ENCODE measurements around the gene TNIP3. TPM values are rescaled to one million over a fixed set of nuclear protein-coding genes. Genes with fewer than 3 reads are reported as not detected.

The TNIP3 gene
- total and polyA plus RNA-seq, 2 donors (not counting 1 experiment from before 2014, with no cell fraction given), result not detected

- Histone ChIP-seq H3K4me2 (replicated peaks; ENCODE audit: low read depth, low read length, poor library complexity, severe bottlenecking) (no peak overlapping the region), H3K27ac (ENCODE audit: low read length in 2 of 2) (no peak overlapping the region), H3K79me2 (ENCODE audit: control insufficient read depth, insufficient read depth, low read length) (no peaks in the 10 kb centered on the region), H3K27me3 (replicated peaks in 1 of 4; ENCODE audit: control extremely low read depth in 1 of 4, control insufficient read depth in 3 of 4, insufficient read depth in 4 of 4, low read length in 3 of 4) (no peaks in the 10 kb centered on the region), H3K4me3 (ENCODE audit: control extremely low read depth in 1 of 5, extremely low read depth in 1 of 5, insufficient read depth in 1 of 5, low read depth in 2 of 5, low read length in 4 of 5) (no peak overlapping the region), H3K4me1 (ENCODE audit: control insufficient read depth in 2 of 2, insufficient read depth in 2 of 2, low read length in 2 of 2) (no peaks in the 10 kb centered on the region), H2AFZ (ENCODE audit: insufficient read depth, low read depth, low read length, poor library complexity, severe bottlenecking) (no peak overlapping the region), H3K9me3 (ENCODE audit: control extremely low read depth in 1 of 3, control insufficient read depth in 2 of 3, insufficient read depth in 1 of 3, low read length in 2 of 3) (no peaks in the 10 kb centered on the region), H4K20me1 (ENCODE audit: control insufficient read depth, insufficient read depth, low read length, poor library complexity, severe bottlenecking) (no peaks in the 10 kb centered on the region), H3K9ac (ENCODE audit: low read length) (no peak overlapping the region), H3K36me3 (replicated peaks in 1 of 2; ENCODE audit: control extremely low read depth in 1 of 2, control insufficient read depth in 1 of 2, extremely low read depth in 1 of 2, insufficient read depth in 2 of 2, low read length in 1 of 2) (no peaks in the 10 kb centered on the region)
- no peaks in the 10 kb centered on the region for H3K27me3 Mint-ChIP-seq
- WGBS (ENCODE audit: insufficient coverage), result 98% methylated on average over 3 of the region's 3 CpGs
- H3K4me3 Mint-ChIP-seq, result no peak overlapping the region
- no peak for TF ChIP-seq CTCF (IDR thresholded peaks at IDR 0.05)
- TF ChIP-seq EZH2 (IDR thresholded peaks at IDR 0.05; ENCODE audit: borderline replicate concordance, insufficient read depth, low read depth, low read length, poor library complexity, severe bottlenecking), result no peak
- ChIA-PET POLR2A (no interaction called here), CTCF (no interaction called here)
- no peaks in the 10 kb centered on the region for H3K4me1 Mint-ChIP-seq
- no peaks in the 10 kb centered on the region for H3K9me3 Mint-ChIP-seq (ENCODE audit: insufficient read depth)
- DNase-seq (no peak), ATAC-seq (ENCODE audit: low read depth) (no peak)
- intact Hi-C loops (cut with micrococcal nuclease), result no loop called here
- H3K27ac Mint-ChIP-seq, result no peak overlapping the region
Observed at GRCh38 chr4:121125498-121125885, 38.6 kb downstream of the TNIP3 start.

GRCh38 chr4:121122661-121123060 lies 41.5 kb downstream of the TNIP3 start:
- Histone ChIP-seq H3K9me3 (ENCODE audit: control extremely low read depth in 1 of 3, control insufficient read depth in 2 of 3, insufficient read depth in 1 of 3, low read length in 2 of 3) (no peaks in the 10 kb centered on the region), H3K9ac (ENCODE audit: low read length) (no peak overlapping the region), H4K20me1 (ENCODE audit: control insufficient read depth, insufficient read depth, low read length, poor library complexity, severe bottlenecking) (no peaks in the 10 kb centered on the region), H3K36me3 (replicated peaks in 1 of 2; ENCODE audit: control extremely low read depth in 1 of 2, control insufficient read depth in 1 of 2, extremely low read depth in 1 of 2, insufficient read depth in 2 of 2, low read length in 1 of 2) (no peaks in the 10 kb centered on the region), H3K27me3 (replicated peaks in 1 of 4; ENCODE audit: control extremely low read depth in 1 of 4, control insufficient read depth in 3 of 4, insufficient read depth in 4 of 4, low read length in 3 of 4) (no peaks in the 10 kb centered on the region), H2AFZ (ENCODE audit: insufficient read depth, low read depth, low read length, poor library complexity, severe bottlenecking) (no peak overlapping the region), H3K4me2 (replicated peaks; ENCODE audit: low read depth, low read length, poor library complexity, severe bottlenecking) (no peak overlapping the region), H3K4me1 (ENCODE audit: control insufficient read depth in 2 of 2, insufficient read depth in 2 of 2, low read length in 2 of 2) (no peaks in the 10 kb centered on the region), H3K79me2 (ENCODE audit: control insufficient read depth, insufficient read depth, low read length) (no peaks in the 10 kb centered on the region), H3K27ac (ENCODE audit: low read length in 2 of 2) (no peak overlapping the region), H3K4me3 (ENCODE audit: control extremely low read depth in 1 of 5, extremely low read depth in 1 of 5, insufficient read depth in 1 of 5, low read depth in 2 of 5, low read length in 4 of 5) (no peak overlapping the region)
- Mint-ChIP-seq H3K4me3 (no peak overlapping the region), H3K9me3 (ENCODE audit: insufficient read depth) (no peaks in the 10 kb centered on the region), H3K4me1 (no peaks in the 10 kb centered on the region), H3K27ac (no peak overlapping the region), H3K27me3 (no peaks in the 10 kb centered on the region)
- DNase-seq (no peak), ATAC-seq (ENCODE audit: low read depth) (no peak)
- ChIA-PET POLR2A (no interaction called here), CTCF (no interaction called here)
- intact Hi-C loops (cut with micrococcal nuclease), result no loop called here
- WGBS (ENCODE audit: insufficient coverage), result no CpG with 5 or more reads among the region's 2 CpGs
- TF ChIP-seq CTCF (IDR thresholded peaks at IDR 0.05), result no peak
- no peak for TF ChIP-seq EZH2 (IDR thresholded peaks at IDR 0.05; ENCODE audit: borderline replicate concordance, insufficient read depth, low read depth, low read length, poor library complexity, severe bottlenecking)
